DMS53 treated with DMSO at 0.1 percent for 48 hours (cell line): Measurements from ENCODE around the gene SLC25A29.
"Not testable (repeated sequence)": the region's sequence is repeated elsewhere in the genome, so short reads cannot be mapped to it uniquely, and the experiment has no call there.

Experiments used
- DNase-seq: peaks from one replicate; lab custom pipeline; 2025; ENCODE audit not compliant: unreplicated experiment; lab: John Stamatoyannopoulos, UW

SLC25A29 gene

DNA sequence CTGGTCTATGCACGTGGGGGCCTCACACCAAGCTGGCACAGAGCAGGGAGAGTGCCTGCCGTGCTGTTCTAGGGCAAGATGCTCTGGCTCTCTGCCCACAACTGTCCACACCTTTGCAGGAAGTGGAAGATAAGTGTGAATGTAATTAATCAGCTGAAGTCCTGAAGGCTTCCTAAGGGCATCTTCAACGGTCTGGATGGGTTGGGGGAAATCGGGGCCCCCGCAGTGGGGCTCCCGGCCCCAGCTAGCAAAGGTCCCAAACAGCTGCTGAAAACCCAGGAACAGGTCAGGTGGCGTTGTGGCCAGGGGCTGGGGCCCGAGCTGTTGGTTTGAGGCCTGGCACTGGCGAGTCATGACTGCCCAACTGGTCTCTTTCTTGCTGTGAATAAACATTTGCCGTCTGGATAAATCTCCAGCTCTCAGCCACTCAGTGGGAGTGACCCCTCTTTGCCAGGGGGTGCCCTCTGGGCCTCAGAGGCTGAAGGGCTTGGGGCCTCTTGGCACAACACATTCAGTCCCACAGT is 6.7 kb upstream of the SLC25A29 start:
- DNase-seq: no peak

- DNase-seq: not testable (repeated sequence)
Observed at GRCh38 chr14:100312110-100312876, 6.0 kb upstream of the SLC25A29 start.

DNA sequence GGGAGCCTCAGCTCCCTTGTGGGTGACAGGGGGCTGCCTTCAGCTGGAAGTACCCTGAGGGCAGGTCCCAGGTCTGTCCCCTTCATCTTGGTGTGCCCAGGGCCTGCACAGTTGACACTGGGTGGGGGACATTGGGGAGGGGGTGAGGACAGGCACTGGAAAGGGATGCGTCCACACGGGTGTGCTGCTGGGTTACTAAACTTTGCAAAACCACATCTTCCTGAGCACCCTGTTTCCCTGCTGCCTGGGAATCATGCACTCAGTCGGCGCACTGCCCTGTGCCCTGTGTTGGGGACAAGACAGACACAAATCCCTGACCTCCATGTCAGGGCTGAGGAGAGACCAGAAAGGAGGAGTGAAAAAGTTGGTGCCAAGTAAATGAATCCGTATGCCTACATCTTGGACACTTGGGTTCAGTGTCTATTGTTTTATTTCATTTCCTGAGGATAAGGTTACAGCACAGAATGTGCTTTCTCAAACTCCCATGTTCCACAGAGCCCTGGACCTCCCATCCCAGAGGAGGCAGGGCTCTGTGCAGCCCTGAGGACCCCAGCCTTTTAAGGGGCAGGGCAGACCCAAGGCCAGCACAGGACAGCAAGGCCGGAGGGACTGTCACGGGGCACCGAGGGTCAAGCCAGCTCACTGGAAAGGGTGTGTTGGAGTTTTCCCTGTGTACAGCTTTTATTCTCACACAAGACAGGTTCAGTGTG is 2.9 kb upstream of the SLC25A29 start:
- no peak for DNase-seq

GRCh38 chr14:100308427-100308792 is 2.2 kb upstream of the SLC25A29 start:
- not testable (repeated sequence) for DNase-seq

- DNase-seq: no peak
Observed at GRCh38 chr14:100307766-100308426, 1.7 kb upstream of the SLC25A29 start.

- no peak for DNase-seq
Observed at GRCh38 chr14:100306998-100307765, 938 bp upstream of the SLC25A29 start.

DNA sequence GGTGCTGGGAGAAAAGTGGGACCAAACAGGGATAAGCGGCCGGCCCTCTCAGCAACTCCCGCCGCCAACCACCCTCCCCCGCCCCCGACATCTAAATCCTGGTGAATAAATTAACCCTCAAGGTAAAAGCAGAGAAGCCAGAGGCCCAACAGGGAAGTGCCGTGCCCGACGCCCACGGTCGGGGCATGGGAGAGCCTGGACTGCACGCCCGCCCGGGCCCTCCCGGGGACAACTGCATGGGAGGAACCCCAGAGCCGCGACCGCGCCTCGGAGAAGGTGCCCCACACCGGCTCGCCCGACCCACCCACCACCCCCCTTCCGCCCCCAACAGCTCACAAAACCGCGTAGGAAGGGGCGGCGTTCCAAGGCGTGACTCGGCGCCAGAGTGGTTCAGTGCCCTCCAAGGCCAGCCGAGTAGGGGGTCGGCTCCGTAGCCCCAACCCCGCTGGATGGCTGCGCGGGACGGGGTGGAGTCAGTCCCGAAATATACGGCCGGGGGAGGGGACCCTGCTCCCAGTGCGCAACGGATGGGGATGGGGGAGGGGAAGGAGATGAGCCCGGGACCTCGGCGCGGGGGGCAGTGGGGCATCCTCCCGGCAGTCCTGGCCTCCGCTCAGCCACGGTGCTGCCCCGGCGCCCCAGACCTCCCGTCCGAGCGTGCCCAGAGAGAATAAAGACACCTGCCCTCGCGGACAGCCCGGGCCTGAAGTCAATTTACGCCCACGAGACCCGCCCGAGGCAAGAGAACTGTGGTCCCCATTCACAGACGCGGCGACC is 732 bp downstream of the SLC25A29 start:
- no peak for DNase-seq

DNA sequence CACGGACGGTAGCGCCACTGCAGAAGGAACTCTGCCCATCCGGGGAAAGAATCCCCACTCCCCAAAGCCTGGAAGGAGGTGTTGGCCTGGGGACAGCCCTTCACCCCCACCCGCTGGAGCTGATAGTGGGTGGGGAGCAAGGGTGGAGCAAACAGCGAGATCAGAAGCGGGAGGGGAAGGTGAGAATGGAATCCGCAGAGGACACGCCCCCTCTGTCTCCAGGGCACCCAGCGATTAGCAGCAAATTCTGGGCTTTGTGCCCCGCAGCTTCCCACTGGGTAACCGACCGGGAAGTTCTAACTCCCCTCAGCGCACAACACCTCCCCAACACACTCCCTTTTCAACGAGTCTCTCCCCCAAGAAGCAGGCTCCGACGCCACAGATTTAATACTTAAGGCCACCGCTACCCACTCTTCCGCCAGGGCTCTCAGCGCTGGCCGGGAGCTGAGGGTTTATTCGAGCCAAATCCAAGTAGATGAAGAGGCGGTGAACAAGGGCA is 1.4 kb downstream of the SLC25A29 start:
- DNase-seq: no peak

DNA sequence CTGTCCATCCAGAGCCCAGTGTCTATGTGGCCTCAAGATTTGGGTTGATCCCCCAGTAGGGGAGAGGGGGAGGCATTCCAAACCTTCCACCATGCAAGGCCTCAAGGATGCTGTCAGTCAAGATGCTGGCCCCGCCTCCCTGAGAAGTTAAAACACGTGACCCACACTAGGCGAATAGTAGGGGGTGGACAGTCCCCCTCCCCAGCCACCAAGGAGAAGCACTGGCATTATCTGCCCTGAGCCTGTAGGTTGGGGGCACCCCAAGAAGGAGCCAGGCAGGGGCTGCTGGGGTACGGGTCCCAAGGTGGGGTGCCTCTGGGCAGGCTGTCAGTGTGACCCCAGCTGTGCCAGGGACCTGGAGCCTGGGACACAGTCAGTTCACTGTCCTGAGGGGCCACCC is 2.3 kb downstream of the SLC25A29 start:
- DNase-seq: no peak

- no peak for DNase-seq
Observed at GRCh38 chr14:100303179-100303578, 3.1 kb downstream of the SLC25A29 start.

DNA sequence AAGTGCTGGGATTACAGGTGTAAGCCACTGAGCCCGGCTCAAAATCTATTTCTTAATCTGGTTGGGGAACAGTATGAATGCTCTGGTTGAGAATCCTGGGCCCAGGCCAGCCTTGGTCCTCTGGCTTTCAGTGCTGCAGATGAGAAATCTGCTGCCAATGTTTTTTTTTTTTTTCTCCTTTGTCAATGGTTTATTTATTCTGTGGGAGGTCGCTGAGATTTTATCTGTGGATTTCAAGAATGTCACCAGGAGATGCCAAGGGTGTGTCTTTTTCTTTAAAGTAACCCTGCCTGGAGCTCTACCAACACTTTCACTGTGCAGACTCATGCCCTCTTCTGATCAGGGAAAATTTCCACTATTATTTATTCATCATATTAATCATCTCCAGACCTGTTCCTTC is 3.6 kb downstream of the SLC25A29 start:
- DNase-seq: no peak

GRCh38 chr14:100299238-100299560 is 7.0 kb downstream of the SLC25A29 start:
- no peak for DNase-seq

- DNase-seq: no peak
Observed at GRCh38 chr14:100298551-100299237, 7.5 kb downstream of the SLC25A29 start.

- no peak for DNase-seq
Observed at GRCh38 chr14:100297320-100298300, 8.6 kb downstream of the SLC25A29 start.

DNA sequence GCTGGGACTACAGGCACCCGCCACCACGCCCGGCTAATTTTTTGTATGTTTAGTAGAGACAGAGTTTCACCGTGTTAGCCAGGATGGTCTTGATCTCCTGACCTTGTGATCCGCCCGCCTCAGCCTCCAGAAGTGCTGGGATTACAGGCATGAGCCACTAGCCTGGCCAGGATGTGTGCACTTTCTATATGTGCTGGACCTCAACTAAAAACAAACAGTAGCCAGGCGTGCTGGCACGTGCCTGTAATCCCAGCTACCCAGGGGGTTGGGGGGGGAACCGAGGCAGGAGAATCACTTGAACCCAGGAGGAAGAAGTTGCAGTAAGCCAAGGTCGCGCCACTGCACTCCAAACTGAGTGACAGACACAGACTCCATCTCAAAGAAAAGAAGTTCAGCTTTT is 9.5 kb downstream of the SLC25A29 start:
- DNase-seq: not testable (repeated sequence)

- no peak for DNase-seq
Observed at GRCh38 chr14:100296106-100296651, 10.1 kb downstream of the SLC25A29 start.

GRCh38 chr14:100295376-100296105 is 10.7 kb downstream of the SLC25A29 start:
- no peak for DNase-seq

DNA sequence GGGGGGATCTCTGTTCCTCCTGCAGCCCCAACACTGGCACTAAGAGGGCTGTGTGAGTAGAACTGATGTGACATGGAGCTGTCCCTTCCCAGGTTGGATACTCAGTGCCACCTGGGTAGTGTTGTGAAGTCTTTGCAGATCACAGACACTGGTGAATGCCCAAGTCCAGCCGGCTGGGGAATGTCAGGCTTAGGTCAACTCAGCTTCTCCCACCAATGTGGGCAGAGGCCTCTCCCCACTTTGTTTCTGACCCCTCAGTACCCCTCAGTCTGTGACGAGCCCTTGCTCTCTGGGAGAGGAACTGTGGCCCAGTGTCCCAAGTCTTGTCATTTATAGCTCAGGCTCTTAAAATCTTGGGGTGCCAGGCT is 11.3 kb downstream of the SLC25A29 start:
- no peak for DNase-seq
